IPS DF 19.7 (cell line): Measurements from ENCODE around the gene PIP5KL1.

ENCODE experiments used
- DNase-seq: peaks from one replicate; pipeline ENCODE4 v3.0.0-alpha.2; 2013; ENCODE audit warnings: low read depth, low spot score

The PIP5KL1 gene

GRCh38 chr9:127968700-127969383, 38.3 kb upstream of the PIP5KL1 start:
- DNase-seq = no peak

- no peak for DNase-seq
Observed at GRCh38 chr9:127968042-127968441, 37.5 kb upstream of the PIP5KL1 start.

- DNase-seq = no peak
Observed at GRCh38 chr9:127967151-127967809, 36.7 kb upstream of the PIP5KL1 start.

- DNase-seq = no peak
Observed at GRCh38 chr9:127966416-127967150, 36.0 kb upstream of the PIP5KL1 start.

GRCh38 chr9:127965953-127966352, 35.4 kb upstream of the PIP5KL1 start:
- no peak for DNase-seq

- no peak for DNase-seq
Observed at GRCh38 chr9:127963359-127964064, 32.9 kb upstream of the PIP5KL1 start.

- DNase-seq = no peak
Observed at GRCh38 chr9:127963041-127963358, 32.4 kb upstream of the PIP5KL1 start.

GRCh38 chr9:127962278-127962677, 31.7 kb upstream of the PIP5KL1 start:
- no peak for DNase-seq

- no peak for DNase-seq
Observed at GRCh38 chr9:127961613-127962155, 31.1 kb upstream of the PIP5KL1 start.

- DNase-seq = no peak
Observed at GRCh38 chr9:127961155-127961490, 30.5 kb upstream of the PIP5KL1 start.

GRCh38 chr9:127960410-127961154, 30.0 kb upstream of the PIP5KL1 start:
- DNase-seq = no peak

- DNase-seq = no peak
Observed at GRCh38 chr9:127959841-127960409, 29.3 kb upstream of the PIP5KL1 start.

GRCh38 chr9:127959398-127959797, 28.8 kb upstream of the PIP5KL1 start:
- no peak for DNase-seq

- no peak for DNase-seq
Observed at GRCh38 chr9:127958728-127959127, 28.2 kb upstream of the PIP5KL1 start.

GRCh38 chr9:127955294-127956015, 24.9 kb upstream of the PIP5KL1 start:
- DNase-seq = peak; percentile 88

- no peak for DNase-seq
Observed at GRCh38 chr9:127954831-127955293, 24.3 kb upstream of the PIP5KL1 start.

- no peak for DNase-seq
Observed at GRCh38 chr9:127953768-127954505, 23.4 kb upstream of the PIP5KL1 start.

GRCh38 chr9:127953154-127953553, 22.6 kb upstream of the PIP5KL1 start:
- DNase-seq = no peak

GRCh38 chr9:127950513-127951289, 20.1 kb upstream of the PIP5KL1 start:
- no peak for DNase-seq
